Keratinocyte (primary cell): ENCODE results near the gene CEP63.

Experiments
- EZH2 ChIP-seq: IDR thresholded peaks from one replicate; pipeline ENCODE4 v1.6.1; 2012; ENCODE audit warnings: inconsistent platforms, mild to moderate bottlenecking, low read length, moderate library complexity
- TF ChIP-seq, protein P1 (sequence below), 3 experiments: IDR thresholded peaks in 1 of 3; conservative IDR thresholded peaks in 1 of 3; optimal IDR thresholded peaks in 1 of 3; 2 replicates in 2 of 3; 3 replicates in 1 of 3; pipeline versions ENCODE3 to v1.5.1; 2011; ENCODE audit warnings: low read length in 3 of 3, mild to moderate bottlenecking in 3 of 3, moderate library complexity in 2 of 3, control low read depth in 1 of 3, inconsistent platforms in 1 of 3; ENCODE audit not compliant: insufficient read depth in 2 of 3; ENCODE audit errors: extremely low read depth in 1 of 3

DNA sequence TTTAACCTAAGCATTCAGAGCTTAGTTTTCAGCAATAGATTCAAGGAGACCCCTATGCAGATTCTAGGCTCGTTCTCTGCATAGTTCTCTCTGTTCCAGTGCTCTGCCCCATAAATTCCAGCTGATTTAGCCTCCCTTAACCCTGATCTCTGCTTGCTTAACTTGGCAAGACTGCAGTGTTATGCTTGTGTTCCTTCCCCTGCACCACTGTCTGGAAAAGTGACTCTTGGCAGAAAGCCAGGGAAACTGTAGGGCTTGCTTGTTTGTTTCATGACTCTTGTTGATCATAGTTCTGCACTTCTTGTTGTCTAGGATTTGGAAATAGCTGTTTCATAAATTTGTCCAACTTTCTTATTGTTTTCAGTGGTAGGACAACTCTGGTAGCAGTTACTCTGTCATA, 40.2 kb upstream of the CEP63 start:
- TF ChIP-seq, protein P1, sequence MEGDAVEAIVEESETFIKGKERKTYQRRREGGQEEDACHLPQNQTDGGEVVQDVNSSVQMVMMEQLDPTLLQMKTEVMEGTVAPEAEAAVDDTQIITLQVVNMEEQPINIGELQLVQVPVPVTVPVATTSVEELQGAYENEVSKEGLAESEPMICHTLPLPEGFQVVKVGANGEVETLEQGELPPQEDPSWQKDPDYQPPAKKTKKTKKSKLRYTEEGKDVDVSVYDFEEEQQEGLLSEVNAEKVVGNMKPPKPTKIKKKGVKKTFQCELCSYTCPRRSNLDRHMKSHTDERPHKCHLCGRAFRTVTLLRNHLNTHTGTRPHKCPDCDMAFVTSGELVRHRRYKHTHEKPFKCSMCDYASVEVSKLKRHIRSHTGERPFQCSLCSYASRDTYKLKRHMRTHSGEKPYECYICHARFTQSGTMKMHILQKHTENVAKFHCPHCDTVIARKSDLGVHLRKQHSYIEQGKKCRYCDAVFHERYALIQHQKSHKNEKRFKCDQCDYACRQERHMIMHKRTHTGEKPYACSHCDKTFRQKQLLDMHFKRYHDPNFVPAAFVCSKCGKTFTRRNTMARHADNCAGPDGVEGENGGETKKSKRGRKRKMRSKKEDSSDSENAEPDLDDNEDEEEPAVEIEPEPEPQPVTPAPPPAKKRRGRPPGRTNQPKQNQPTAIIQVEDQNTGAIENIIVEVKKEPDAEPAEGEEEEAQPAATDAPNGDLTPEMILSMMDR (optimal IDR thresholded peaks at IDR 0.05 in 1 of 3, IDR thresholded peaks at IDR 0.05 in 1 of 3, conservative IDR thresholded peaks at IDR 0.05 in 1 of 3; ENCODE audit: extremely low read depth in 1 of 3, insufficient read depth in 2 of 3, low read length in 3 of 3) = no peak
- TF ChIP-seq EZH2 = no peak
